Activated naive CD8-positive, alpha-beta T cell treated with anti-CD3 and anti-CD28 coated beads, Interleukin-2, amount 50 U/mL, for 24 hours (primary cell): ENCODE data around the gene CD6.

Source experiments
- ATAC-seq: fragments of 150-1000 bp; cut with Tn5 transposase; one replicate; pipeline ENCODE4 v1.10.0; 2021
- DNase-seq: peaks from one replicate; pipeline ENCODE4 v3.0.0; 2021
- H3K27ac Mint-ChIP-seq: one replicate; pipeline ENCODE4 v1.8.0; 2021; ENCODE audit warnings: mild to moderate bottlenecking, mixed read lengths
- H3K27me3 Mint-ChIP-seq: one replicate; pipeline ENCODE4 v1.8.0; 2021; ENCODE audit warnings: mixed read lengths
- H3K36me3 Mint-ChIP-seq: one replicate; pipeline ENCODE4 v1.8.0; 2021; ENCODE audit warnings: low read depth, mixed read lengths
- H3K4me1 Mint-ChIP-seq: one replicate; pipeline ENCODE4 v1.8.0; 2021; ENCODE audit warnings: mixed read lengths
- H3K4me3 Mint-ChIP-seq: one replicate; pipeline ENCODE4 v1.8.0; 2021; ENCODE audit warnings: mild to moderate bottlenecking, moderate library complexity, mixed read lengths
- H3K9me3 Mint-ChIP-seq: one replicate; pipeline ENCODE4 v1.8.0; 2021; ENCODE audit warnings: mixed read lengths

The CD6 gene

GRCh38 chr11:61041755-61042518 lies 70.5 kb downstream of the CD6 start:
- H3K27me3 Mint-ChIP-seq = no peaks in the 10 kb centered on the region
- no peaks in the 10 kb centered on the region for H3K9me3 Mint-ChIP-seq
- peak overlapping the region; percentile 39 for H3K4me3 Mint-ChIP-seq
- peaks cover 32% of the 10 kb centered on the region for H3K36me3 Mint-ChIP-seq
- H3K4me1 Mint-ChIP-seq = peaks cover 63% of the 10 kb centered on the region
- ATAC-seq (peak; percentile 98), DNase-seq (peak; percentile 71)
- peak overlapping the region; percentile 93 for H3K27ac Mint-ChIP-seq

DNA sequence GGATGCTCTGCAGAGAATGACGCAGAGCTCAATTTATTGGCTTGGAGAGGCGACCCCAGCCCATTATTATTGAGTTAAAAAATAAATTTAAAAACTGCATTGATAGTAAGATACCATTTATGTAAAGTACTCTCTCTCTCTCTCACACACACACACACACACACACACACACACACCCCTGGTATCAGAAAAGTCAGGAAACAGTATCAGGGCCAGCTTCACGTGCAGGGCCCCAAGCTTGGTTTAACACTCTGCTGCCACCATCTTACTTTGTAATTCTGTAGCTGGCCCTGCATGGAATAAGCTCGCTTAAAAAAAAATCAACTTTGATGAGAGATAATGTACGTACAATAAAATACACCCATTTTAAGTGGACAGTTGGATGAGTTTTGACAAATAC lies 71.1 kb downstream of the CD6 start:
- Mint-ChIP-seq H3K4me3 (peak overlapping the region; percentile 39), H3K9me3 (no peaks in the 10 kb centered on the region), H3K36me3 (peaks cover 26% of the 10 kb centered on the region), H3K4me1 (peaks cover 58% of the 10 kb centered on the region), H3K27ac (peak overlapping the region; percentile 93), H3K27me3 (no peaks in the 10 kb centered on the region)
- DNase-seq = no peak
- no peak for ATAC-seq

DNA sequence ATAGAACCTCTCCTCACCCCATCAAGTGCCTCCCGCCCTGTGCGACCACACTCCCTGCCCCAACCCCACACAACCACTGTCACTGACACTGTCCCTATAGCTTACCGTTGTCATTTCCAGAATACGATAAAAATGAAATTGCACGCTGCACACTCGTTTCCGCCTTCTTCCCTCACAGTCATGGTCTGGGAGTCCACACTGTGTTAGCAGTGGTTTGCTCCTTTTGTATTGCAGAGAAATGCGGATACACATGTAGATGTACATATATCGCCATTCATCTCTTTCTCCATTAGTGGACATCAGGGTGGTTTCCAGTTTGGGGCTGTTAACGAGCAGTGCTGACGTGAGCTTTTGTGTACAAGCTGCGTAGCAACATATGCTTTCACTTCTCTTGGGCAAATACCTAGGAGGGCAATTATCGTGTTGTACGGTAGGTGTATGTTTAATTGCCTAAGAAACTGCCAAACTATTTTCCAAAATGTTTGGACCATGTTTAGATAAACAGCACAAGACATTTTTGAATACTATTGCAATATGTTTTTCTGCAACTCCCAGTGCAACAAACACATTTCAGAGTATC lies 71.6 kb downstream of the CD6 start:
- H3K4me3 Mint-ChIP-seq = peak overlapping the region; percentile 39
- DNase-seq (no peak), ATAC-seq (no peak)
- no peaks in the 10 kb centered on the region for H3K27me3 Mint-ChIP-seq
- peaks cover 29% of the 10 kb centered on the region for H3K36me3 Mint-ChIP-seq
- H3K4me1 Mint-ChIP-seq = peaks cover 58% of the 10 kb centered on the region
- no peaks in the 10 kb centered on the region for H3K9me3 Mint-ChIP-seq
- H3K27ac Mint-ChIP-seq = peak overlapping the region; percentile 93

DNA sequence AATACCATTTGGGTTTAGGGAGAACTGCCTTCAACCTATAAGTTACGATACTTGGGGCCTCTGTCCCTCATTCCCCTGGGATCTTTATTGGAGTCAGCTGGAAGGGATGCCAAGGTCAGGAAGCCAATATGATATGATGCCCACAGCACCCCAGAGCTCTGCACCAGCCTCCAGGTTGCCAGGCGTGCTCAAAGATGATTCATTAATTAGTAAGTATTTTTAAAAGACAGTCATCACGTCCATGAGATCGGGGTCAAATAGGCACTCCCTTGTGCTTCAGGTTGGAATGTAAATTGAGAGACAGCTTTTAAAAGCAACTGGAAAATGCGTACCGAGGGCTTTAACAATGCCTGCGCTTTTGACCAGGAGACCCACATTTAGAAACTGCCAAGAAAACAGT lies 73.8 kb downstream of the CD6 start:
- H3K9me3 Mint-ChIP-seq = no peaks in the 10 kb centered on the region
- peaks cover 60% of the 10 kb centered on the region for H3K4me1 Mint-ChIP-seq
- H3K36me3 Mint-ChIP-seq = peaks cover 32% of the 10 kb centered on the region
- DNase-seq = no peak
- H3K4me3 Mint-ChIP-seq = no peak overlapping the region
- ATAC-seq = no peak
- no peaks in the 10 kb centered on the region for H3K27me3 Mint-ChIP-seq
- H3K27ac Mint-ChIP-seq = no peak overlapping the region

GRCh38 chr11:61046833-61047232 lies 75.4 kb downstream of the CD6 start:
- DNase-seq (no peak), ATAC-seq (no peak)
- H3K27me3 Mint-ChIP-seq = no peaks in the 10 kb centered on the region
- peaks cover 33% of the 10 kb centered on the region for H3K36me3 Mint-ChIP-seq
- H3K4me3 Mint-ChIP-seq = no peak overlapping the region
- peaks cover 56% of the 10 kb centered on the region for H3K4me1 Mint-ChIP-seq
- no peaks in the 10 kb centered on the region for H3K9me3 Mint-ChIP-seq
- H3K27ac Mint-ChIP-seq = no peak overlapping the region

GRCh38 chr11:61048368-61049062 lies 77.0 kb downstream of the CD6 start:
- peak overlapping the region; percentile 63 for H3K27ac Mint-ChIP-seq
- peaks cover 40% of the 10 kb centered on the region for H3K36me3 Mint-ChIP-seq
- H3K27me3 Mint-ChIP-seq = no peaks in the 10 kb centered on the region
- no peaks in the 10 kb centered on the region for H3K9me3 Mint-ChIP-seq
- DNase-seq = no peak
- no peak overlapping the region for H3K4me3 Mint-ChIP-seq
- no peak for ATAC-seq
- peaks cover 50% of the 10 kb centered on the region for H3K4me1 Mint-ChIP-seq

DNA sequence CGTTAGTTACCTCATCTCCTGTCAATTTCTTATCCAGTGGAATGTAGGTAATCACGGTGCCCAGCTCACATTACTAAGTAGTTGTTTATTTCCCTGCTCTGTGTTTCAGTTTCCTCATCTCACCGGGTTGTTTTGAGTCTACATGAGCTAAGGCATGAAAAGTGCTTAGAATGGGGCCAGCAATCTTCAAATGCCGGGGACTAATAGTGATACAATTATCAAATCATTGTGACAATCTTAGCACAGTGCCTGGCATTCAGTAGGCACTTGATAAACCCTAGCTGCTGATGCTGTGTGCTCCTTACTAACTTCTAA lies 77.5 kb downstream of the CD6 start:
- Mint-ChIP-seq H3K4me1 (peaks cover 55% of the 10 kb centered on the region), H3K36me3 (peaks cover 45% of the 10 kb centered on the region), H3K27me3 (no peaks in the 10 kb centered on the region), H3K9me3 (no peaks in the 10 kb centered on the region), H3K4me3 (no peak overlapping the region), H3K27ac (no peak overlapping the region)
- ATAC-seq = no peak
- DNase-seq = no peak

GRCh38 chr11:61049859-61050258 lies 78.4 kb downstream of the CD6 start:
- DNase-seq (no peak), ATAC-seq (no peak)
- H3K4me3 Mint-ChIP-seq = no peak overlapping the region

GRCh38 chr11:61052182-61052972 lies 80.9 kb downstream of the CD6 start:
- DNase-seq (no peak), ATAC-seq (no peak)
- peaks cover 83% of the 10 kb centered on the region for H3K4me1 Mint-ChIP-seq
- no peaks in the 10 kb centered on the region for H3K27me3 Mint-ChIP-seq
- no peak overlapping the region for H3K27ac Mint-ChIP-seq
- no peaks in the 10 kb centered on the region for H3K9me3 Mint-ChIP-seq
- peaks cover 48% of the 10 kb centered on the region for H3K36me3 Mint-ChIP-seq
- no peak overlapping the region for H3K4me3 Mint-ChIP-seq

More at GRCh38 chr11:61049859-61050258, 78.4 kb downstream of the CD6 start:
- no peaks in the 10 kb centered on the region for H3K27me3 Mint-ChIP-seq
- H3K9me3 Mint-ChIP-seq = no peaks in the 10 kb centered on the region
- H3K36me3 Mint-ChIP-seq = peaks cover 47% of the 10 kb centered on the region
- peaks cover 59% of the 10 kb centered on the region for H3K4me1 Mint-ChIP-seq
- no peak overlapping the region for H3K27ac Mint-ChIP-seq

- Mint-ChIP-seq H3K4me3 (no peak overlapping the region), H3K36me3 (peaks cover 48% of the 10 kb centered on the region), H3K27me3 (no peaks in the 10 kb centered on the region), H3K9me3 (no peaks in the 10 kb centered on the region), H3K4me1 (peaks cover 81% of the 10 kb centered on the region), H3K27ac (no peak overlapping the region)
- ATAC-seq = no peak
- no peak for DNase-seq
Observed at GRCh38 chr11:61053191-61053590, 81.7 kb downstream of the CD6 start.

DNA sequence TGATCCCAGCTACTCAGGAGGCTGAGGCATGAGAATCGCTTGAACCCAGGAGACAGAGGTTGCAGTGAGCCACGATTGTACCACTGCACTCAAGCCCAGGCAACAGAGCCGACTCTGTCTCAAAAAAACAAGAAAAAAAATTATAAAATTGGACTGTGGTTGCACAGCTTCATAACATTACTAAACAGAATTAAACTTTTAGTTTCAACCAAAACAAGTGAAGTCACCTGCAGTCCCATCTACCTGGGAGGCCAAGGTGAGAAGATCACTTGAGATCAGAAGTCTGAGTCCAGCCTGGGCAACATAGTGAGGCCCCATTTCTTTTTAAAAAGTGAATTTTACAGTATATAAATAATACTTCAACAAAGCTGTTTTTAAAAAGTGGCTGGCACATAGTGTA lies 83.0 kb downstream of the CD6 start:
- peaks cover 82% of the 10 kb centered on the region for H3K4me1 Mint-ChIP-seq
- ATAC-seq (no peak), DNase-seq (no peak)
- no peak overlapping the region for H3K27ac Mint-ChIP-seq
- H3K36me3 Mint-ChIP-seq = peaks cover 50% of the 10 kb centered on the region
- no peak overlapping the region for H3K4me3 Mint-ChIP-seq
- no peaks in the 10 kb centered on the region for H3K9me3 Mint-ChIP-seq
- no peaks in the 10 kb centered on the region for H3K27me3 Mint-ChIP-seq

DNA sequence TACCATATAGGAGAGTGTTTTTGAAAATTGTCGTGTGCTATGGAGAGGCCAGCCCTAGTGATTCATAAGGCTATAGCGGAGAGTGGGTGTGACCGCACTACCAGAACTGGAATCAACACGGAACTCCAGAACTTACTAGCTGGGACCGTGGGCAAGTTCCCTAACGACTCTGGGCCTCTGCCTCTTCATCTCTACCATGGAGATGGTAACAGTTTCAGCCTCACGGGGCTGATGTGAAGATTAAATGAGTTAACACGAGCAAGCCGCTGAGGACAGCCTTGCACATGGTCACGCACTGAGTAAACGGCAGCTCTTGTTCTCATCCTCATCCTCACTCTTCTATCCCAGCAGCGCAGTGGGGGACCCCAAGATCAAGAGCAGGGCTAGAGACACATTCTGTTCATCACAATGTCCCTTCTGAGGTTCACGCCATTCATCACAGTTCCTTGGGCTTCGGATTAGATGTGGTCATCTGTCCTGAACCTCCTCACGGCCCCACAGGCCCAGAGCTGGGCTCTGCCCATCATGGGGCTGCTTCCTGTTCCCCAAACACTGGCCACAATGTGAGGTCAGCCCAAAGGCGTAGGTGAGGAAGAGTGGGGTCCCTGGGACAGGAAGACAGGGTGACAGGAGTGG lies 83.6 kb downstream of the CD6 start:
- ATAC-seq = peak; percentile 59
- Mint-ChIP-seq H3K27me3 (no peaks in the 10 kb centered on the region), H3K27ac (peak overlapping the region; percentile 76), H3K36me3 (peaks cover 48% of the 10 kb centered on the region), H3K9me3 (no peaks in the 10 kb centered on the region), H3K4me3 (no peak overlapping the region), H3K4me1 (peaks cover 82% of the 10 kb centered on the region)
- DNase-seq = no peak

DNA sequence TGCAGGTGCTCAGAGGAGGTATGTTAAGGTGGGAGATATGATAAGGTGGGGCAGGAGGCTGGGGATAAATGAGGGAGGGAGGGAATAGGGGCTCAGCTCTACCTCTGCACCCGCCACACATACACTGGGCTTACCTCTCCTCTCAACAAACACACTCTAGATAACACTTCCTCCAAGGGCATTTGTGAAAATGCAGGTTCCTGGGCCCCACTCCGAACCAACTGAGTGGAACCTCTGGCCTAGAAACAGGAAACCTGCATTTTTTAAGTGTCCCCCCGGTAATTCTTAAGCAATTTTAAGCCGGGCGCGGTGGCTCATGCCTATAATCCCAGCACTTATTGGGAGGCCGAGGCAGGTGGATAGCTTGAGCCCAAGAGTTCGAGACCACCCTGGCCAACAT lies 84.3 kb downstream of the CD6 start:
- Mint-ChIP-seq H3K4me1 (peaks cover 82% of the 10 kb centered on the region), H3K36me3 (peaks cover 49% of the 10 kb centered on the region)
- no peak for ATAC-seq

GRCh38 chr11:61056571-61056970 lies 85.1 kb downstream of the CD6 start:
- peaks cover 84% of the 10 kb centered on the region for H3K4me1 Mint-ChIP-seq
- H3K27ac Mint-ChIP-seq = no peak overlapping the region
- peaks cover 46% of the 10 kb centered on the region for H3K36me3 Mint-ChIP-seq
- ATAC-seq (no peak), DNase-seq (no peak)
- H3K27me3 Mint-ChIP-seq = peaks cover 3% of the 10 kb centered on the region
- H3K9me3 Mint-ChIP-seq = no peaks in the 10 kb centered on the region
- H3K4me3 Mint-ChIP-seq = no peak overlapping the region

More for the DNA sequence above, 84.3 kb downstream of the CD6 start:
- no peaks in the 10 kb centered on the region for H3K9me3 Mint-ChIP-seq
- no peaks in the 10 kb centered on the region for H3K27me3 Mint-ChIP-seq
- no peak for DNase-seq
- H3K27ac Mint-ChIP-seq = peak overlapping the region; percentile 76
- no peak overlapping the region for H3K4me3 Mint-ChIP-seq
